Ascending aorta (tissue), 2 donors: ENCODE measurements around the gene SYT14. TPM values are rescaled to one million over a fixed set of nuclear protein-coding genes. Genes with fewer than 3 reads are reported as not detected.

ENCODE experiments used
- DNase-seq, 2 donors: peaks; one replicate each; pipeline ENCODE4 v3.0.0-alpha.2; 2019; ENCODE audit warnings: low spot score in 2 of 2
- H3K27ac ChIP-seq, 2 donors: fragments of 200-600 bp; sonication (generic); one replicate each; pipeline ENCODE4 v1.5.1; 2016 to 2017; ENCODE audit warnings: mild to moderate bottlenecking in 1 of 2
- H3K27me3 ChIP-seq: fragments of 200-600 bp; sonication (generic); one replicate; pipeline ENCODE4 v1.5.1; 2017
- H3K36me3 ChIP-seq, 2 donors: fragments of 200-600 bp; sonication (generic); one replicate each; pipeline ENCODE4 v1.5.1; 2016
- H3K4me1 ChIP-seq, 2 donors: fragments of 200-600 bp; sonication (generic); one replicate each; pipeline ENCODE4 v1.5.1; 2016 to 2017; ENCODE audit warnings: mild to moderate bottlenecking in 1 of 2
- H3K4me3 ChIP-seq, 2 donors: fragments of 200-600 bp; sonication (generic); one replicate each; pipeline ENCODE4 v1.5.1; 2016 to 2017; ENCODE audit warnings: mild to moderate bottlenecking in 1 of 2
- H3K9me3 ChIP-seq, 2 donors: fragments of 200-600 bp; sonication (generic); one replicate each; pipeline ENCODE4 v1.5.1; 2016
- CTCF ChIP-seq, 3 experiments: fragments of 200-600 bp in 2 of 3; fragments of 450-650 bp in 1 of 3; sonication (generic) in 2 of 3; IDR thresholded peaks; one replicate each; pipeline ENCODE4 v1.5.1; 2016 to 2019; ENCODE audit warnings: antibody characterized with exemption in 3 of 3, mild to moderate bottlenecking in 1 of 3, moderate library complexity in 1 of 3
- intact Hi-C: fragments of 100-400 bp; cut with DNase I; formaldehyde crosslinking; loops from one replicate; pipeline ENCODE4 v1.15.1; 2023
- total RNA-seq: library from RNA; depleted of rRNA; stranded (reverse); fragments of >200 nt; gene quantifications from one replicate; pipeline ENCODE4 v1.1.0, GENCODE V29; 2016

The SYT14 gene
- total RNA-seq, 1 donor from 2014 or later: not detected

- H3K27ac ChIP-seq: no peak overlapping the region
- no peaks in the 10 kb centered on the region for H3K27me3 ChIP-seq
- TF ChIP-seq CTCF (IDR thresholded peaks at IDR 0.05): no peak
- H3K4me3 ChIP-seq: no peak overlapping the region
- DNase-seq: no peak
- H3K9me3 ChIP-seq: no peaks in the 10 kb centered on the region
- intact Hi-C loops: no loop called here
- no peaks in the 10 kb centered on the region for H3K36me3 ChIP-seq
- H3K4me1 ChIP-seq: no peaks in the 10 kb centered on the region
These were observed 187.1 kb downstream of the SYT14 start for GRCh38 chr1:210125143-210125542.

- Histone ChIP-seq H3K36me3 (no peaks in the 10 kb centered on the region), H3K9me3 (no peaks in the 10 kb centered on the region), H3K4me3 (no peak overlapping the region), H3K4me1 (no peaks in the 10 kb centered on the region), H3K27ac (no peak overlapping the region), H3K27me3 (no peaks in the 10 kb centered on the region)
- intact Hi-C loops: no loop called here
- no peak for TF ChIP-seq CTCF (IDR thresholded peaks at IDR 0.05)
- DNase-seq: no peak
These were observed 191.1 kb downstream of the SYT14 start for GRCh38 chr1:210129092-210129491.

GRCh38 chr1:210129759-210130158 lies 191.7 kb downstream of the SYT14 start:
- Histone ChIP-seq H3K4me3 (no peak overlapping the region), H3K4me1 (no peaks in the 10 kb centered on the region), H3K9me3 (no peaks in the 10 kb centered on the region), H3K27ac (no peak overlapping the region), H3K36me3 (no peaks in the 10 kb centered on the region), H3K27me3 (no peaks in the 10 kb centered on the region)
- no peak for TF ChIP-seq CTCF (IDR thresholded peaks at IDR 0.05)
- no peak for DNase-seq
- intact Hi-C loops: no loop called here

GRCh38 chr1:210132582-210132981 lies 194.6 kb downstream of the SYT14 start:
- TF ChIP-seq CTCF (IDR thresholded peaks at IDR 0.05): no peak
- no peak for DNase-seq
- intact Hi-C loops: no loop called here
- Histone ChIP-seq H3K36me3 (no peaks in the 10 kb centered on the region), H3K27ac (no peak overlapping the region), H3K27me3 (no peaks in the 10 kb centered on the region), H3K9me3 (no peaks in the 10 kb centered on the region), H3K4me1 (no peaks in the 10 kb centered on the region), H3K4me3 (no peak overlapping the region)

GRCh38 chr1:210143465-210144062 lies 205.5 kb downstream of the SYT14 start:
- no peaks in the 10 kb centered on the region for H3K36me3 ChIP-seq
- DNase-seq: peak in 1 of 2 donors; percentile 81
- H3K27me3 ChIP-seq: no peaks in the 10 kb centered on the region
- no peak overlapping the region for H3K4me3 ChIP-seq
- no peaks in the 10 kb centered on the region for H3K4me1 ChIP-seq
- peak; percentile 38 to 71 (median 42) for TF ChIP-seq CTCF (IDR thresholded peaks at IDR 0.05)
- H3K27ac ChIP-seq: no peak overlapping the region
- H3K9me3 ChIP-seq: no peaks in the 10 kb centered on the region
- intact Hi-C loops: loop anchor here (1.0 to 2.0 kb wide), 2 partner anchors 168 to 257 kb away; no protein-coding TSS in a partner anchor

GRCh38 chr1:210144736-210145135 lies 206.7 kb downstream of the SYT14 start:
- no peaks in the 10 kb centered on the region for H3K9me3 ChIP-seq
- intact Hi-C loops: no loop called here
- no peak for TF ChIP-seq CTCF (IDR thresholded peaks at IDR 0.05)
- no peaks in the 10 kb centered on the region for H3K27me3 ChIP-seq
- no peaks in the 10 kb centered on the region for H3K36me3 ChIP-seq
- H3K4me3 ChIP-seq: no peak overlapping the region
- no peak for DNase-seq
- H3K4me1 ChIP-seq: no peaks in the 10 kb centered on the region
- no peak overlapping the region for H3K27ac ChIP-seq
